Stimulated activated CD8-positive, alpha-beta memory T cell treated with anti-CD3 and anti-CD28 coated beads, Interleukin-12 subunit alpha, Interleukin-12 subunit beta, amount 100 ng/mL, for 4 hours (primary cell): ENCODE measurements around the gene MYO10.

Experiments used
- DNase-seq: peaks from one replicate; pipeline ENCODE4 v3.0.0-alpha.2; 2020; ENCODE audit warnings: low read depth

MYO10 gene

GRCh38 chr5:16707869-16708192, 228.3 kb downstream of the MYO10 start:
- DNase-seq, result no peak

GRCh38 chr5:16707168-16707868, 228.8 kb downstream of the MYO10 start:
- no peak for DNase-seq

- DNase-seq, result no peak
Measured at GRCh38 chr5:16704945-16705344, 231.1 kb downstream of the MYO10 start.

GRCh38 chr5:16702964-16703363, 233.1 kb downstream of the MYO10 start:
- DNase-seq, result no peak

GRCh38 chr5:16701134-16702099, 234.7 kb downstream of the MYO10 start:
- DNase-seq, result no peak

- no peak for DNase-seq
Measured at GRCh38 chr5:16700081-16700480, 236.0 kb downstream of the MYO10 start.

GRCh38 chr5:16695779-16696178, 240.3 kb downstream of the MYO10 start:
- DNase-seq, result no peak

GRCh38 chr5:16693879-16694278, 242.2 kb downstream of the MYO10 start:
- DNase-seq, result no peak

GRCh38 chr5:16691731-16692130, 244.4 kb downstream of the MYO10 start:
- DNase-seq, result no peak

- no peak for DNase-seq
Measured at GRCh38 chr5:16690243-16690852, 245.7 kb downstream of the MYO10 start.

GRCh38 chr5:16687898-16688297, 248.2 kb downstream of the MYO10 start:
- DNase-seq, result no peak

- no peak for DNase-seq
Measured at GRCh38 chr5:16685069-16685468, 251.0 kb downstream of the MYO10 start.

GRCh38 chr5:16681876-16682275, 254.2 kb downstream of the MYO10 start:
- DNase-seq, result no peak

- no peak for DNase-seq
Measured at GRCh38 chr5:16679863-16680262, 256.2 kb downstream of the MYO10 start.

GRCh38 chr5:16679190-16679589, 256.9 kb downstream of the MYO10 start:
- no peak for DNase-seq

GRCh38 chr5:16675806-16676205, 260.3 kb downstream of the MYO10 start:
- DNase-seq, result no peak

- no peak for DNase-seq
Measured at GRCh38 chr5:16674750-16675149, 261.3 kb downstream of the MYO10 start.

- no peak for DNase-seq
Measured at GRCh38 chr5:16673241-16674201, 262.6 kb downstream of the MYO10 start.

GRCh38 chr5:16671208-16671607, 264.9 kb downstream of the MYO10 start:
- DNase-seq, result no peak

GRCh38 chr5:16669776-16670175, 266.3 kb downstream of the MYO10 start:
- DNase-seq, result no peak

- DNase-seq, result no peak
Measured at GRCh38 chr5:16668631-16669030, 267.5 kb downstream of the MYO10 start.

GRCh38 chr5:16668194-16668593, 267.9 kb downstream of the MYO10 start:
- no peak for DNase-seq
